ENCODE data around the gene MUC5AC.

MUC5AC gene

GRCh38 chr11:1120532-1121330 lies 37.0 kb upstream of the MUC5AC start:
- DNase-seq, result no peak

- no peak for DNase-seq
Measured at GRCh38 chr11:1121331-1121812, 36.4 kb upstream of the MUC5AC start.

- DNase-seq, result no peak
Measured at GRCh38 chr11:1121813-1122663, 35.7 kb upstream of the MUC5AC start.

GRCh38 chr11:1122664-1123002 lies 35.1 kb upstream of the MUC5AC start:
- DNase-seq, result no peak

GRCh38 chr11:1123970-1124369 lies 33.8 kb upstream of the MUC5AC start:
- DNase-seq, result no peak

GRCh38 chr11:1125803-1126202 lies 31.9 kb upstream of the MUC5AC start:
- no peak for DNase-seq

GRCh38 chr11:1126491-1126926 lies 31.2 kb upstream of the MUC5AC start:
- no peak for DNase-seq

- DNase-seq, result no peak
Measured at GRCh38 chr11:1126935-1127663, 30.7 kb upstream of the MUC5AC start.

GRCh38 chr11:1127664-1128162 lies 30.0 kb upstream of the MUC5AC start:
- DNase-seq, result no peak

GRCh38 chr11:1128311-1129142 lies 29.2 kb upstream of the MUC5AC start:
- no peak for DNase-seq

- no peak for DNase-seq
Measured at GRCh38 chr11:1129143-1129610, 28.6 kb upstream of the MUC5AC start.

GRCh38 chr11:1129611-1130160 lies 28.1 kb upstream of the MUC5AC start:
- DNase-seq, result no peak

GRCh38 chr11:1130276-1131032 lies 27.3 kb upstream of the MUC5AC start:
- no peak for DNase-seq

- DNase-seq, result no peak
Measured at GRCh38 chr11:1131033-1131911, 26.5 kb upstream of the MUC5AC start.

- DNase-seq, result no peak
Measured at GRCh38 chr11:1134848-1135445, 22.8 kb upstream of the MUC5AC start.

- no peak for DNase-seq
Measured at GRCh38 chr11:1138097-1138496, 19.7 kb upstream of the MUC5AC start.

GRCh38 chr11:1139441-1140083 lies 18.2 kb upstream of the MUC5AC start:
- no peak for DNase-seq
